ENCODE measurements around the gene SLC6A12.
"Not testable (repeated sequence)": the region's sequence is repeated elsewhere in the genome, so short reads cannot be mapped to it uniquely, and the experiment has no call there.

Gene SLC6A12

GRCh38 chr12:197911-198695 lies 15.9 kb downstream of the SLC6A12 start:
- no peak for DNase-seq (ENCODE audit: low read depth in 2 of 2)

- no peak for DNase-seq (ENCODE audit: low read depth in 2 of 2)
Observed at GRCh38 chr12:197347-197746, 16.6 kb downstream of the SLC6A12 start.

GRCh38 chr12:196436-196835 lies 17.5 kb downstream of the SLC6A12 start:
- no peak for DNase-seq (ENCODE audit: low read depth in 2 of 2)

DNA sequence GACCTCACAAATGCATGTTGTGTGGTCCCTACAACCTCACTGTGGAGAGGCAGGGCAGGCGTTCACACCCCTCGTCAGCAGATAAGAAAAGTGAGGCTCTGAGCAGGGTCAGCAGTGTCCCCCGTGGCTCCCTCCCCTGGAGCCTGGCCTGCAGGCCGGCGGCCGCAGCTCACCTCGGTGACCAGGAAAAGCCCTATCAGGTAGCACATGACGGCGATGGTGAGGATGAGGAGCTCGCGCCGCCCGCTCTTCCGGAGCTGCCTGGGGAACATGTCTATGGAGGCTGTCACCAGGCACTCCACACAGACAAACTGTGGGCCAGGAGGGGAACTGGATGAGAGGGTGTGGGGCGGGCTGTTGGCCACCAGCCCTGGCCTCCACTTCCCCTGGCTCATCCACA lies 18.0 kb downstream of the SLC6A12 start:
- no peak for DNase-seq (ENCODE audit: low read depth in 2 of 2)

DNA sequence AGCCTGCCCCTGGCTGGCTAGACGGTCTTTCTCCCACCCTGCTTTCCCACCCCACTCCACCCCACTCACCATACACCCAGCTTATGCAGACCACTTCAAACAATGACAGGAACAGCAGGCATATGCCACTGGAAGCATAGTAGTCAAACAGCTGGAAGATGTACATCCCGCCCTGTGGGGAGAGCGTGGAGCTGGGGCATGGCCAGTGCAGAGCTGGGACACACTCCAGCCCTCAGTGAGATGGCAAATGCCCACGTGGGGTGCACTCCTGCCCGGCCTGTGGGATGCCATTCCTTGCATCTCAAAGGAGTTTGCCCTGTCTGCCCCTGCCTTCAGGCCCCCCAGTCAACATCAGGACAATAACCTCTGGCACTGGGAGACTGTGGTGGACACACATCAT lies 18.8 kb downstream of the SLC6A12 start:
- no peak for DNase-seq (ENCODE audit: low read depth in 2 of 2)

DNA sequence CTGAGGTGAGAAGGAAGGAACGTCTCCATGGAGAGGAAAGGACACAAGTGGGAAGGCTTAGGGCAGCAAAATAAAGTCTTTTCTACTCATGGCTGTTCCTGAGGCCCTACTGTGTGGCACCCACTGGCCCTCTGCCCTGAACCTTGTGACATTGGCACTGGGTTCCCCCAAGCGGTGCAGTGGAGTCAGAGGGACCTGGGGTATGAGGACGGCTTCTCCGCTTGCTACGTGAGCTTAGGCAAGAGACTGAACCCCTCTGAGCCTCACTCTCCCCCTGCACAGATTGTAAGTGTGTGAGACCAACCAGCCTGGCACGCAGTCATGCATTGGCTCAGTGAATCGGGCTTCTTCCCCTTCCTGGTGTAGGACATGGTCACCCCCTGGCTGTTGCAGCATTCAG lies 19.7 kb downstream of the SLC6A12 start:
- no peak for DNase-seq (ENCODE audit: low read depth in 2 of 2)

- no peak for DNase-seq (ENCODE audit: low read depth in 2 of 2)
Observed at GRCh38 chr12:193261-193660, 20.7 kb downstream of the SLC6A12 start.

- no peak for DNase-seq (ENCODE audit: low read depth in 2 of 2)
Observed at GRCh38 chr12:191541-191940, 22.4 kb downstream of the SLC6A12 start.

GRCh38 chr12:190881-191280 lies 23.1 kb downstream of the SLC6A12 start:
- DNase-seq (ENCODE audit: low read depth in 2 of 2): no peak

DNA sequence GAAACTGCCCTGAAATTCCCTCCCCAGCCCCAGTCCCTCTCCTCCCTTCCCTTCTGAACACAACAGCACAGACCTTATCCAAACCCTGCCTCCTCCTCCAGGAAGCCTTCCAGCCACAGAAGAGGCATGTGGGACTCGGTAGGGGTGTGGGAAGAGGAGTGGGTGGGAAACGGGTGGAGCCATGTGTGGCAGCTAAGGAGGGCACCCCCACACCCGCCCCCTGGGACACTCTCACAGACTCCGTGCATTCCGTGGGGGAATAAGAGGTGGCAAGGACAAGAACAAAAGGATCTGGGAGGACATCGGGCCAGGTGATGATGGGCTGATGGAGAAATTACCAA lies 24.4 kb downstream of the SLC6A12 start:
- DNase-seq (ENCODE audit: low read depth in 2 of 2): no peak

DNA sequence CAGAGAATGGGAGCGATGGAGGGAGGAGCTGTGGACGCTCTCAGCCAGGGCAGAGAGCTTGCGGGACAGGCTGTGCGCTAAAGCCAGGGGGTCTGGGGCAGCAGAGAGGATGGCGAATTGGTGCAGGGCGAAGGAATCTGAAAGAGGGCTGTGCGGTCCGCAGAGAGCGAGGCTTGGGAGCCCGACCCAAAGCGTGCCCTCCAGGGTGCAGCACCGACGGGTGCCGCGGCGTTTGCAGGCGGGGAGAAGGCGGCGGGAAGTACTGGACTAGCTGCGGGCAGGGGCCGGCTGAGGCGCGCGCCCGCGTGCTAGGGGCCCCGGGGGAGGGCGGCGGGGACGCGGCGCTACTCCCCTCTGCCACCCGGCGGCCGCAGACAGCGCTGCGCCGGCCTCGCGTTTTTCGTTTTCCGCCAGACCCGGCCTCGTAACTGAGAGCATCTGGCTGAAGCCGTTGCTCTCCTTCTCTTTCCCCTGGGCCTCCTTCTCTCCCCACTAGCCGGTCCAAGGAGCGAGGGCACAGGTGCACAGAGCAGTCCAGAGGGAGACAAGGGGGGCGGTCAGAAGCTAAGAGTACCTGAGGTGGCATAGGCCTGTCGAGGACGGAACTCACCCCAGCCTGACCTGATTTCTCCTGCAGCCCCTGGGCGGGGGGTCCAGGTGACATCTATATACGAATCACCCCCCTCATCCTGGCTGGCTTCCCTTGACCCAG lies 24.9 kb downstream of the SLC6A12 start:
- DNase-seq (ENCODE audit: low read depth in 2 of 2): peak in 1 of 2 donors; percentile 1

GRCh38 chr12:187986-188909 lies 25.7 kb downstream of the SLC6A12 start:
- not testable (repeated sequence) for DNase-seq (ENCODE audit: low read depth in 2 of 2)

- DNase-seq (ENCODE audit: low read depth in 2 of 2): no peak
Observed at GRCh38 chr12:186006-186625, 27.8 kb downstream of the SLC6A12 start.

DNA sequence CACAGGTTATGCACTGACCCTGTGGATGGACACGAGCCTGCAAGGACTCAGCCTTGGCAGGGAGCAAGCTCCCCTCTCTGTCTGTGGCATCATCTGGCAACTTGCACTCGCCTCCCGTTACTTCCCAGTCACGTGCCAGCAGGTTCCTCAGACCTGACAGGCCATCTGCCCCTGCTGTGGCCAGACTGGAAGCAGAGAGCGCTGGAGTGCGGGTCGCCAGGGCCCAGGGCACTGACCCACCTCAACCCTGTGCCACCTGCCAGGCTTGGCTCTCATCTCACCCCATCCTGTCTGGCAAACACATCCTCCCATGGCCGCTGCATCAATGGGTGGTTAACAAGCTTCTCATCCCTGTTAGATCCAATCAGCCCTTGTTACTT lies 28.4 kb downstream of the SLC6A12 start:
- DNase-seq (ENCODE audit: low read depth in 2 of 2): no peak

DNA sequence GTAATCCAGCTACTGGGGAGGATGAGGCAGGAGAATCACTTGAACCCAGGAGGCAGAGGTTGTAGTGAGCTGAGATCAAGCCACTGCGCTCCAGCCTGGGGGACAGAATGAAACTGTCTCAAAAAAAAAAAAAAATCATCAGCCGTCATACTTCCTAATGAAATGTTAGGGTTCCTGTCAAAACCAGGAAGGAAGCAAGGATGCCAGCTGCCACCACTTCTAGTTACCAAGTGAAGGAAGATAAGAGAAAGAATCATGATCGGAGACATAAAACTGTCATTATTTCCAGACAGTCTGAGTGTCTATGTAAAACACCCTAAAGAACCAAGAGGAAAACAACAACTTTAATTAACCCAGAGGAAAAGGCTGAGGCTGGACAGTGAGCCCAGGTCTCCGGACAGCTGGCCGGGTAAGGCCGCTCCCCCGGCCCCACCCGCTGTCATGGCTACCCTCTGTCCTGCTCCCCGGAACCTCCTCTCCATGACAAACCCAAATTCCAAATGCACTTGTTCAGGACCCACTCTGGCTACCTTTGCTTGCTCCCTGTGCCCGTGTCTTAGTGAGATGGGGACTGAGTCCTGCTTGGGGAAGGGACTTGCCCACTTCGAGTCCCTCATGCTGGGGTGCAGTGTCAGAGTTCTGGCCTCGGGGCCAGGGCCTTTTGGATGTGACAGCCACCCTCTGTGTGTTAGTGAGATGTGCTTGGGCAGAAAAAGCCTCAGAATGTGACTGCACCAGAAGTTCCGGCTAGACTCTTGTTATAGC lies 29.0 kb downstream of the SLC6A12 start:
- DNase-seq (ENCODE audit: low read depth in 2 of 2): no peak

DNA sequence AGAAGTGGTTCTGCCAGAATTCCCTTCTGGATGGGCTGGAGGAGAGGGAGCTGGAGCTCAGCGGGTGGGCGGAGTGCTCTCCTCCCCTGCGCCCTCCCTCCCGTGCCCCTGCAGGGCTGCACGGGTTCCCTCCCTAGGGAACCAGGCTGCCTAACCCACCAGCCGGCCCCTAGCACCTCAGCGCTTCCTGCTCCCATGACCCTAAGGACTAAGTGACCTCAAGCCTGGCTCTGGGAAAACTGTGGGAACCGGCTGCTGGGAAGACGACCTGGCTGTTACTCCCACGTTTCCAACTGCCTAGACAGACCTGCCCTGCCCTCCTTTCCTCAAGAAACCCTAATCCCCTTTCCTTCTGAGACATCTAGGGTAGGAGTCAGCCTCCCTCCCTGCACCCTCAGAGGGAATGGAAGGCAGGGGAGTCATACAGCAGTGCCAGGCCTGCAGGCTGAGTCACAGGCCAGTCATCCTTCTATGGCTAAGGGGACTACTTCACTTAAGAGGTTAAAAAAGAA lies 31.5 kb downstream of the SLC6A12 start:
- DNase-seq (ENCODE audit: low read depth in 2 of 2): no peak

DNA sequence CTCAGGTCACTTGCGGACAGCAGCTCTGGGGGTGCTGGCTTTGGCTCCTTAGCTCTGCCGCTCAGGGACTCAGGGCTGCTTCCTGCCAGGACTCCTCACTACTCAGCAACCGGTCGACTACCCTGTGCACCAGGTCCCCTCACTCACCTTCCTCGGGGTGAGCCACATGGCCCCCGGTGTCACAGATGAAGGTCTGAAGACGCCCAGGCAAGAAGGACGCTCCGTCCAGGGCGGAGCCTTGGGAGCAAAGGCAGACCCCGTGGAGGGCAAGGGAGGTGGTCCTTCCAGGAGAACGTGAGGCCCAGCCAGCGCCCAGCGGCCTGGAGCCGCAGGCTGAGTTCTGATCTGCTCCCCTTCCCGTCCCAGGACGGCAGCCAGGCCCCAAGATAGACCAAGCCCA lies 32.0 kb downstream of the SLC6A12 start:
- no peak for DNase-seq (ENCODE audit: low read depth in 2 of 2)

DNA sequence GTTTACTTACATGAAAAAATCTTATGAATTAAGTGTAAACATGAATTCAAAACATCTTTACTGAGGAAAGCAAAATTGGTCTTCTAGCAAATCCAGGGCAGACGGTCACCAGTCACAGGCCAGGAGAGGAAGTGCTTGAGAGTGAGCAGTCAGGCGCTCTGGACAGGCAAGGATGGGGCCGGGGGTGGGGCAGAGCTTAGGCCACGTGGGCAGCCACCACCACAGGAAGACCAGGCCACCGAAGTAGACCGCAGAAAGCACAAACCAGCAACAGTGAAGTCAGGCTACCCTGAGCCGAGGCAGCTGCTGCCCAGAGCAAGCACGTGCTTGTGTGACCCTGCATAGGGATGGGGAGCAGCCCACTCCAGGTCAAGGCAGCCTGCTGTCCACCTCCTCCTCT lies 33.5 kb downstream of the SLC6A12 start:
- DNase-seq (ENCODE audit: low read depth in 2 of 2): no peak

- DNase-seq (ENCODE audit: low read depth in 2 of 2): no peak
Observed at GRCh38 chr12:179885-180284, 34.1 kb downstream of the SLC6A12 start.

- no peak for DNase-seq (ENCODE audit: low read depth in 2 of 2)
Observed at GRCh38 chr12:179131-179884, 34.6 kb downstream of the SLC6A12 start.

GRCh38 chr12:178829-179109 lies 35.2 kb downstream of the SLC6A12 start:
- no peak for DNase-seq (ENCODE audit: low read depth in 2 of 2)
